ENCODE measurements around the gene TNS1. TPM values are rescaled to one million over a fixed set of nuclear protein-coding genes. Genes with fewer than 3 reads are reported as not detected.

Gene TNS1
- polyA plus RNA-seq, 1 of the 3 experiments (the other 2 are of a cell fraction), result 12.1 TPM

DNA sequence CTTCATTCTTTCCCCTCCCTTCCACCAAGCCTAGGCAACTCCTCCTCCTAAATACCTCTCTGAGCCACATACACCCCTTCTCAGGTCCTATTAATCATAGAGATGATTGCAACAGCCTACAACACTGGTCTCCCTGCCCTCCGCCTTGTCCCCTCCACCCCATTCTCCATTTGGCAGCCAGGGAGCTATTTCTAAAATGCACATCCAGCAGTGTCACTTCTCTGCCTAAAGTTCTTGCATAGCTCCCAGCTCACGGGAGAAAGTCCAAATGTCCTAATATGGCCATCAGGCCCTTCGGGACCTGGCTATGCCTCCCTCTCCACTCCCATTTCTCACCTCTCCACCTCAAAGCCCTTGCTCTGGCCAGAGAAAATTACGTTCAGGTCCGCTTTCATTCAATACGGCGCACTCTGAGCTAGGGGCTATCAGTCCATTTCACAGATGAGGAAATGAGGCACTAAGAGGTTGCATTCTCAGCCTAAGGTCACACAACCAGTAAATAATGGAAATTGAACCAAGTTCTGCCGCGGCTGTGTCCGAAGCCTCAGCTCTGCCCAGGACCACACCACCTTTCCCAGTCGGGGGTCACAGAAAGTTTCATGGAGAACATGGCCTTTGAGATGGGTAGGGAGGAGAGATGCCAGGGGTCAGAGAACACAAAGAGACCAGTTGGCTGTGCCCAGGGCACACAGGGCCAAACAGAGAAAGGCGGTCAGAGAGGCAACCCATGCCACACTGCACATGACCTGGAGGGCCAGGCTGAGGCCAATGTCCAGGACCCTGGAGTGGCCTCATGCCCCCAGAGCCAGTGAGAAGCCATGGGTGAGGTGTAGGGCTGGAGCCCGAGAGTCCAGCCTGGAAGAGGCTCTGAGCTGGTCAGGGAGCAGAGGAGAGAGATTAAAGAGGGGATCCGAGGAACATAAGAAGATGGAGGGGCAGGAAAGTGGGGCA lies 72.8 kb downstream of the TNS1 start:
- ChIA-PET POLR2A (interaction anchor here (1.0 to 1.3 kb wide), 2 partner anchors 11 to 85 kb away, joined by 3 read pairs; no protein-coding TSS in a partner anchor), CTCF (interaction anchor here (0.7 to 14.7 kb wide), 9 partner anchors 10 to 145 kb away, joined by 3 to 129 read pairs (median 3); no protein-coding TSS in a partner anchor)
- Histone ChIP-seq H3K27ac (ENCODE audit: low read depth in 2 of 2, low read length in 1 of 2) (no peak overlapping the region; a peak in 1 of 4 replicates), H2AFZ (ENCODE audit: low read depth) (no peak overlapping the region), H3K9ac (no peak overlapping the region), H3K4me1 (ENCODE audit: control insufficient read depth in 1 of 2, insufficient read depth in 2 of 2, low read depth in 1 of 2, low read length in 1 of 2) (peaks cover 50 to 76% of the 10 kb centered on the region in 2 experiments), H3K4me2 (no peak overlapping the region), H3K27me3 (ENCODE audit: insufficient read depth) (no peaks in the 10 kb centered on the region), H3K9me3 (no peaks in the 10 kb centered on the region), H4K20me1 (ENCODE audit: insufficient read depth) (peaks cover 38% of the 10 kb centered on the region; the same call in 1 of the 2 replicates), H3F3A (replicated peaks; ENCODE audit: insufficient read depth) (peaks cover 17% of the 10 kb centered on the region), H3K9me2 (no peaks in the 10 kb centered on the region), H3K36me3 (replicated peaks in 1 of 2; ENCODE audit: control insufficient read depth in 1 of 2, insufficient read depth in 2 of 2, low read length in 1 of 2) (peaks cover 0 to 17% of the 10 kb centered on the region in 2 experiments), H3K79me2 (ENCODE audit: insufficient read depth) (peaks cover 94% of the 10 kb centered on the region), H3K4me3 (ENCODE audit: low read depth in 2 of 2, low read length in 1 of 2) (no peak overlapping the region)
- 95% methylated on average over 14 of the region's 14 CpGs for WGBS (ENCODE audit: low lambda C conversion rate)
- DNase-seq, result no peak
- no peak for TF ChIP-seq FOSL2 (IDR thresholded peaks at IDR 0.05; ENCODE audit: borderline replicate concordance, low read depth)
- TF ChIP-seq MEF2A (IDR thresholded peaks at IDR 0.05; ENCODE audit: borderline replicate concordance, low read depth), result no peak
- no peak for TF ChIP-seq TCF12 (IDR thresholded peaks at IDR 0.05)
- no peak for TF ChIP-seq RFX5 (IDR thresholded peaks at IDR 0.05; ENCODE audit: low read length)
- TF ChIP-seq, protein P1, sequence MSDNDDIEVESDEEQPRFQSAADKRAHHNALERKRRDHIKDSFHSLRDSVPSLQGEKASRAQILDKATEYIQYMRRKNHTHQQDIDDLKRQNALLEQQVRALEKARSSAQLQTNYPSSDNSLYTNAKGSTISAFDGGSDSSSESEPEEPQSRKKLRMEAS (IDR thresholded peaks at IDR 0.05; ENCODE audit: low read depth), result no peak
- TF ChIP-seq POLR2AphosphoS5 (IDR thresholded peaks at IDR 0.05; ENCODE audit: low read depth, low read length), result no peak

DNA sequence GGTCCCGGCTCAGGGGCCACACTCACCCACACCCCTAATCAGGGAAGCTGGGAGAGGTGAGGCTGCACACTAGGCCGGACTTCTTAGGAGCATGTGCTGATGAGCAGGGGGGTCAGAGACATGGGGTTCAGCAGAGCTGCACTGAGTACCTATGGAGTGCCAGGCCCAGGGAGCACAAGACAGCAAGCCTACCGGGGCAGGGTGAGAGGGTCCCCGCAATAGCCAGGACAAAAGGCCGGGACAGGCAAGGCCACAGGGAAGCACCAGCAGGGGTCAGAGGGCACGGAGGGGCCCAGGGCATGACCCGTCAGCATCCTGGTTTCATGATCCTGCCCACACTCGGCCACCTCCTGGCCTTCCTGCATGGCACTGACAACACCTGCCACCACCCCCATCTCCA lies 73.5 kb downstream of the TNS1 start:
- Histone ChIP-seq H3K79me2 (ENCODE audit: insufficient read depth) (peaks cover 99% of the 10 kb centered on the region), H3K27ac (ENCODE audit: low read depth in 2 of 2, low read length in 1 of 2) (peak overlapping the region in 1 of 2 experiments; percentile 17; a peak in 1 of 4 replicates)
- CTCF ChIA-PET, result interaction anchor here (0.7 to 14.7 kb wide), 4 partner anchors 20 to 144 kb away, joined by 3 to 129 read pairs (median 4); no protein-coding TSS in a partner anchor
- no peak for TF ChIP-seq FOXM1 (IDR thresholded peaks at IDR 0.05; ENCODE audit: low read depth)
- TF ChIP-seq TEAD4 (IDR thresholded peaks at IDR 0.05; ENCODE audit: borderline replicate concordance, insufficient read depth), result no peak
- TF ChIP-seq, protein P1 (IDR thresholded peaks at IDR 0.05; ENCODE audit: low read depth), result no peak
- TF ChIP-seq, protein P2, sequence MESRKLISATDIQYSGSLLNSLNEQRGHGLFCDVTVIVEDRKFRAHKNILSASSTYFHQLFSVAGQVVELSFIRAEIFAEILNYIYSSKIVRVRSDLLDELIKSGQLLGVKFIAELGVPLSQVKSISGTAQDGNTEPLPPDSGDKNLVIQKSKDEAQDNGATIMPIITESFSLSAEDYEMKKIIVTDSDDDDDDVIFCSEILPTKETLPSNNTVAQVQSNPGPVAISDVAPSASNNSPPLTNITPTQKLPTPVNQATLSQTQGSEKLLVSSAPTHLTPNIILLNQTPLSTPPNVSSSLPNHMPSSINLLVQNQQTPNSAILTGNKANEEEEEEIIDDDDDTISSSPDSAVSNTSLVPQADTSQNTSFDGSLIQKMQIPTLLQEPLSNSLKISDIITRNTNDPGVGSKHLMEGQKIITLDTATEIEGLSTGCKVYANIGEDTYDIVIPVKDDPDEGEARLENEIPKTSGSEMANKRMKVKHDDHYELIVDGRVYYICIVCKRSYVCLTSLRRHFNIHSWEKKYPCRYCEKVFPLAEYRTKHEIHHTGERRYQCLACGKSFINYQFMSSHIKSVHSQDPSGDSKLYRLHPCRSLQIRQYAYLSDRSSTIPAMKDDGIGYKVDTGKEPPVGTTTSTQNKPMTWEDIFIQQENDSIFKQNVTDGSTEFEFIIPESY (IDR thresholded peaks at IDR 0.05; ENCODE audit: borderline replicate concordance, low read depth), result no peak
- no peak for TF ChIP-seq FOXJ3 (CRISPR knock-in tag; IDR thresholded peaks at IDR 0.05)
- TF ChIP-seq CTCF (IDR thresholded peaks at IDR 0.05), result no peak
- no peak for TF ChIP-seq CHD2 (IDR thresholded peaks at IDR 0.05; ENCODE audit: low read length, partially characterized antibody)
- TF ChIP-seq POLR2AphosphoS5 (IDR thresholded peaks at IDR 0.05; ENCODE audit: low read depth, low read length), result no peak
- TF ChIP-seq PBX3 (IDR thresholded peaks at IDR 0.05), result no peak
- no peak for TF ChIP-seq EZH2phosphoT487 (IDR thresholded peaks at IDR 0.05; ENCODE audit: borderline replicate concordance, low read depth)
- TF ChIP-seq, protein P3, sequence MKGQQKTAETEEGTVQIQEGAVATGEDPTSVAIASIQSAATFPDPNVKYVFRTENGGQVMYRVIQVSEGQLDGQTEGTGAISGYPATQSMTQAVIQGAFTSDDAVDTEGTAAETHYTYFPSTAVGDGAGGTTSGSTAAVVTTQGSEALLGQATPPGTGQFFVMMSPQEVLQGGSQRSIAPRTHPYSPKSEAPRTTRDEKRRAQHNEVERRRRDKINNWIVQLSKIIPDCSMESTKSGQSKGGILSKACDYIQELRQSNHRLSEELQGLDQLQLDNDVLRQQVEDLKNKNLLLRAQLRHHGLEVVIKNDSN (IDR thresholded peaks at IDR 0.05; ENCODE audit: borderline replicate concordance, low read depth), result no peak
- no peak for TF ChIP-seq RAD21 (IDR thresholded peaks at IDR 0.05; ENCODE audit: low read length)
- TF ChIP-seq JUND (IDR thresholded peaks at IDR 0.05), result no peak
- no peak for TF ChIP-seq TAF1 (IDR thresholded peaks at IDR 0.05; ENCODE audit: borderline replicate concordance, low read depth, low read length)
- TF ChIP-seq SIN3A (IDR thresholded peaks at IDR 0.05; ENCODE audit: borderline replicate concordance, low read depth, low read length), result no peak
- TF ChIP-seq NFIC (IDR thresholded peaks at IDR 0.05; ENCODE audit: borderline replicate concordance), result no peak

More for the DNA sequence above, 73.5 kb downstream of the TNS1 start:
- no peaks in the 10 kb centered on the region for H3K9me3 ChIP-seq
- H3K36me3 ChIP-seq (replicated peaks in 1 of 2; ENCODE audit: control insufficient read depth in 1 of 2, insufficient read depth in 2 of 2, low read length in 1 of 2), result peaks cover 0 to 24% of the 10 kb centered on the region in 2 experiments
- H4K20me1 ChIP-seq (ENCODE audit: insufficient read depth), result peaks cover 31% of the 10 kb centered on the region; the same call in 1 of the 2 replicates
- H2AFZ ChIP-seq (ENCODE audit: low read depth), result no peak overlapping the region
- no peak overlapping the region for H3K9ac ChIP-seq
- peaks cover 43 to 68% of the 10 kb centered on the region in 2 experiments for H3K4me1 ChIP-seq (ENCODE audit: control insufficient read depth in 1 of 2, insufficient read depth in 2 of 2, low read depth in 1 of 2, low read length in 1 of 2)
- no peak overlapping the region for H3K4me3 ChIP-seq (ENCODE audit: low read depth in 2 of 2, low read length in 1 of 2)
- H3K27me3 ChIP-seq (ENCODE audit: insufficient read depth), result no peaks in the 10 kb centered on the region
- no peak overlapping the region for H3K4me2 ChIP-seq
- DNase-seq, result no peak
- peaks cover 9% of the 10 kb centered on the region for H3F3A ChIP-seq (replicated peaks; ENCODE audit: insufficient read depth)
- H3K9me2 ChIP-seq, result no peaks in the 10 kb centered on the region
- WGBS (ENCODE audit: low lambda C conversion rate), result 100% methylated on average over 1 of the region's 8 CpGs
- POLR2A ChIA-PET, result no interaction called here
